HK-2 (cell line): ENCODE measurements around the gene GREB1L.
"Not testable (repeated sequence)": the region's sequence is repeated elsewhere in the genome, so short reads cannot be mapped to it uniquely, and the experiment has no call there.

Experiments
- DNase-seq: peaks from one replicate; pipeline ENCODE4 v3.0.0-alpha.2; 2018; ENCODE audit not compliant: unreplicated experiment

The GREB1L gene

GRCh38 chr18:21306368-21306767 is 64.3 kb downstream of the GREB1L start:
- DNase-seq: no peak

DNA sequence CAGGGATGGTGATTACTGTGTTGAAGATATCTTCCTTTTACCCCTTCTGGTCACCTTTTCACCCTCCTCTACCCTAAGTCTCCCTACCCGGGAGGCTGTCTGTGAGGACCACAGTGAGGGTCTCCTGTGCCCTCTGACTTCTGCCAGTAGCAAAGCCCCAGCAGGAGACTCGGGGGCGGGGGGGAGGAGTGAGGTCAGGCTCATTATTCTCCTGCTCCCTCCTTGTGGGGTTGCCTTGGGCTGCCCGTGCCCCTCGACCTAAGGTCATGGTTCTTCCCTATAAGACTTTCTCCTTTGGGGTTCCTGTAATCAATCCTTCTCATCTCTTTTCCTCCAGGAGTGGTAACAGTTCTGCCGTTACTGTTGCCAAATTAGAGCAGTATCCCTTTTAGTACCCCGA is 65.5 kb downstream of the GREB1L start:
- DNase-seq: no peak

GRCh38 chr18:21309248-21309647 is 67.2 kb downstream of the GREB1L start:
- DNase-seq: no peak

DNA sequence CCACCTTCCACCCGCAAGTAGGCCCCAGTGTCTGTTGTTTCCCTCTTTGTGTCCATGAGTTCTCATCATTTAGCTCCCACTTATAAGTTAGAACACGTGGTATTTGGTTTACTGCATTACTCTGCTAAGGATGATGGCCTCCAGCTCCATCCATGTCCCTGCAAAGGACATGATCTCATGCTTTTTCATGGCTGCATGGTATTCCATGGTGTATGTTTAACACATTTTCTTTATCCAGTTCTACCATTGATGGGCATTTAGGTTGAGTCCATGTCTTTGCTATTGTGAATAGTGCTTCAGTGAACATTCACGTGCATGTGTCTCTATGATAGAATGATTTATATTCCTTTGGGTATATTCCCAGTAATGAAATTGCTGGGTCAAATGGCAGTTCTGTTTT is 69.9 kb downstream of the GREB1L start:
- not testable (repeated sequence) for DNase-seq

DNA sequence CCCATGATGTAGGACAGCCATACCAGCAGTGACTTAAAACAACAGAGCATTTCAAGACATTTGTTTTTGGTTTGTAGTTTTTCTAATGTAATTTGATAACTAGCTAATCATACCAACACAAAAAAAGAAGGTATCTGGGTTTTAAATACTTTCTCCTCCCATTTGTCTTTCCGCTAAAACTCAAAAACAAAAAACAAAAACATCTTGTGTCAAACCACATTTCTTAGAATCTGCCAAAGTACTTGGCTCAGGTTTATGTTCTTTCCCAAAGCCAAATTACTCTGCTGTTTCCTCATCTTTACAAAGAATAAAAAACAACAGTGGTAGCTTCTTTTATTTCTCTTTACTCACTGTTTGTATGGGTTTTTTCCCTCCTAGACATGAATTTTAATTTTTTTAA is 71.5 kb downstream of the GREB1L start:
- DNase-seq: no peak

DNA sequence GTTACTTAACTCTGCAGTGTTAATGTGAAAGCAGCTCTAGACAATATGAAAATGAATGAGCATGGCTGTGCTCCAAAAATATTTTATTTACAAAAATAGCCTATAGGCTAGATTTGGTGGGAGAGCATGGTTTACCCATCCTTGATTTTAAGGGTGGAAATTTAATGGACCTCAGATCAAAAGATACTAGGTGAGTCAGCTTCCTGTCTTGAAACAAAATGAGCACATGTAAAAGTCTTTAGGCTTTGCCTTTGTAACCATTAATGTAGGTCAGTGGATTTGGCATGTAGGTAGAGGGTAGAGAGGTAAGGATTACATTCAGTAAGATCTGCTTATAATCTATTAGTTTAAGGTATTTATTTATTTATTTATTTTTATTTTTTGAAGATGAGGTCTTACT is 72.7 kb downstream of the GREB1L start:
- no peak for DNase-seq

- not testable (repeated sequence) for DNase-seq
These were observed 73.1 kb downstream of the GREB1L start for GRCh38 chr18:21315126-21315525.

GRCh38 chr18:21315741-21316197 is 73.7 kb downstream of the GREB1L start:
- DNase-seq: peak; percentile 2

- DNase-seq: no peak
These were observed 74.3 kb downstream of the GREB1L start for GRCh38 chr18:21316296-21316695.

DNA sequence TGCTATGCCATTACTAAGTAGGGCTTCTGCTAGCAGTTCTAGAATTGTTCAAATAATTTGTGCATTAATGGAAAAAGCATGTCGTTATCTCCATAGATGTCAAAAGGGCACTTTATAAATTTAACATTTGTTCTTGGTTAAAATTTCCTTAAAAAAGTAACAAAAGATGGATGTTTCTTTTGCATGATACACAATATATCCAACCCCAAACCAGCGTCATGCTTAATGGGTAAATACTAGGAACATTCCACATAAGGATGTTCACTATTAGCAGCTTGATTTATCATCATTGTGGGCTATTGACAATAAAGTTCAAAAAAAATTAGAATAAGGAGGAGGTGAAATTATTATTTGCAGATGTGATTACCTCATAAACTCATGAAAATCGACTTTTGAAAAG is 79.7 kb downstream of the GREB1L start:
- no peak for DNase-seq

GRCh38 chr18:21327101-21327500 is 85.1 kb downstream of the GREB1L start:
- DNase-seq: no peak

DNA sequence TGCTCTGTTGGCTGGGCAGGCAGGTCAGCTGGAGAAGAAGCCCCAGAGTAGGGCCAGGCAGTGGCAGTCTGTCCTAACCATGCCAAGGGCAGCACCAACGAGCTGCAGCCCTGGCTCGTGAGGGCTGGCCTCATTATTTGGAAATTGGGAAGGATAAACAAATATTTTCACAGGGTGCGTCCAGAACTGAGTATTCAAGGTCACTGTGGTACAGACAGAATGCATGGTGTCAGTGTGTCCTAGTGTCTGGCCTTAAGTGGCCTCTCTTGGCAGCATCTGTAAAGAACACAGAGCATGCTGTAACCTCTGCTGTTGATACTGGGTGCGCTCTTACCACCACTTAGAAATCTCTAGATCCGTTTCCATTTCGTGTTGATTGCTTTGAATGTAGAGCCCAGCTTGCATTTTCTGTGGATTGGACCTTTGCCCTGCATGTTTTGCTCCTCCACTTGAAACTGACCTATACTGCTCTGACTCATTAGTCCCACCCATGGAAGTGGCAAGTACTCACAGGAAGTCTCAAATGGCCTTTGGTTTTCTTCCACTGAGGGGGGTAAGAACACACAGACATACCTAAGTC is 88.2 kb downstream of the GREB1L start:
- peak; percentile 10 for DNase-seq

DNA sequence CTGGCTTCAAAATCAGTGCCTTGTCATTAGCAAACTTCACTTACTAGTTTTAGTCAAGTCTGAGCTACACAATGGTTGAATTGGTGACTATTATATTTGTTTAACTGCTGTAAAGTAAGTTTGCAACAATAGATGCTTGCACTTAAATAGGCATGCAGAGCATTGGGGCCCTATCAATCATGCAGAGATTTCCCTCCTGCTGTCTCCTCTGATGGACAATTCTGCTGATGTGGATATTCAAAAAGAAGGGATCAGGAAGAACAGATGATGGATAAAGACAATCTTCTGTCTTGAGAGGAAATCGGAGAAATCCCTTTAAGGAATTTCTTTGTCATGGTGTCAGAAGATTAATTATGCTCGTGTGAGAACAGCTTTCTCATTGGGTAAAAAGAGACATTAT is 89.0 kb downstream of the GREB1L start:
- DNase-seq: no peak

- no peak for DNase-seq
These were observed 94.0 kb downstream of the GREB1L start for GRCh38 chr18:21335927-21336488.

DNA sequence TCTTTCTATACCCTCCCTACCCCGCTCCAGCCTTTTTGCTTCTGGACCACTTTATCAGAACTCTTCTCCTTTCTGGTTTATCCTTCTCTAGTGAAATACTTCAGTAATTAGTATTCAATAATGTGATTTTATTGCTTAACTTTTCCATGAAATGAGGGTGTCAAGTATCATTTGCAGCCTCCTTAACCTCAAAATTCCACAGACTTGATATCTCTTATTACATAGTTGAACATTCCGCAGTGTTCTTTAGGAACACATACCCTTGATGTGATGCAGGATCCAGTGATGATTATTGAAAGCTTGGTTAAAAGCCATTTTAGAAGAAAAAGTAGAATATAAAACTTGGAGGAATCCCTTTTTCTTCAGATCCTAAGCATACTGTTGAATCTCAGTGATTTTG is 94.8 kb downstream of the GREB1L start:
- DNase-seq: no peak

DNA sequence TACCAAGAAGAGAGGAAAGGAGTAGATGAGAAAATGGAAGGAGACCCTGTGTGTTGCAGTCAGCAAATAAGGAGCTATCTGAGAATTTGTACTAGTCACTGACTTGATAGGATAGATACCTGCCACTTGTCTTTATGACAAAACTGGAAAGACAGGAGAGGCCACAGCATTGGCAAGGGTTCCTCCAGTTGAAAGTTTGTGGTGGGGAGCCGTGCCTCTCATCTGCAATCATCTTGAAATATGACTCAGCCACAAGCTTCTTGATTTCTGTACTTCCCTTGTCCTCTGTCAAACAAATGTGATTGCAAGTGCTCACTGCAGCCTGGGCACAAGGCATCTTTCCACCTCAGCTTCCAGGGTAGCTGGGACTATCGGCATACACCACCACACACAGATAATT is 99.1 kb downstream of the GREB1L start:
- DNase-seq: peak; percentile 3

DNA sequence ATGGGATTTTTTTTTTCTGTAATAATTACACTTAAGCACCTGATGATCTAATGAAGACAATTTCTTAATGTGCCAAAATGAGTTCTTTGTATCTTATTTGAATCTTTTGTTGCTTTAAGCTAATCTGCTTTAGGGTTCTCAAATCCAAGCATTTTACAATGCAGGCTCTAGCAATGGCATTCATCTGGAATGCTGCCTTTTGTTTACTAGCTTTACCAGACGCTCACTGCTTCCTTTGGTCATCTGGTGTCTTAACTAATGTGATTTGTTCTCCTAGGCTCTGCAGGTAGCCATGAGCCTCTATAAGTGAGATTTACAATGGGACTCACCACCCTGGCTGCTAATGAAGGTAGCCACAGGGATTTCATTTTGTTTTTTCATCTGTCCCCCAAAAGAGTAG is 100.3 kb downstream of the GREB1L start:
- no peak for DNase-seq

DNA sequence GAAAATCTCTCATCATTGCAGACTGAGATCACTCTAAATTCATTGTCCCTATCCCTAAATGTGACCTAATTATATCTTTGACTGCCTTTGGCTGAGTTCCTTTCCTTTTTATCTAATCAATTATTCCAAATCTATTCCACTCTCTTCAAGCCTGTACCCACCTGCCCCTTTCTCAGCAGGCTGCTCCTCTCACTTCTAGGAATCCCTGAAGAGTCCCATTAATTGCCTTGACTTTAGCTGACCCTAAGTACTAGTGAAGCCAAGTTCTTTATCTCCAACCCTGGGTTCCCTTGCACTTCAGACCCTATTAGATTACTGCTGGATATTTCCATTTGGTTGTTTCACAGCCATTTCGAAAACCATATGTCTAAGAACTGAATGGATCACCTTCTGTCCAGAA is 102.8 kb downstream of the GREB1L start:
- no peak for DNase-seq

- no peak for DNase-seq
These were observed 103.8 kb downstream of the GREB1L start for GRCh38 chr18:21345840-21346239.

- DNase-seq: no peak
These were observed 117.7 kb downstream of the GREB1L start for GRCh38 chr18:21359746-21360145.

DNA sequence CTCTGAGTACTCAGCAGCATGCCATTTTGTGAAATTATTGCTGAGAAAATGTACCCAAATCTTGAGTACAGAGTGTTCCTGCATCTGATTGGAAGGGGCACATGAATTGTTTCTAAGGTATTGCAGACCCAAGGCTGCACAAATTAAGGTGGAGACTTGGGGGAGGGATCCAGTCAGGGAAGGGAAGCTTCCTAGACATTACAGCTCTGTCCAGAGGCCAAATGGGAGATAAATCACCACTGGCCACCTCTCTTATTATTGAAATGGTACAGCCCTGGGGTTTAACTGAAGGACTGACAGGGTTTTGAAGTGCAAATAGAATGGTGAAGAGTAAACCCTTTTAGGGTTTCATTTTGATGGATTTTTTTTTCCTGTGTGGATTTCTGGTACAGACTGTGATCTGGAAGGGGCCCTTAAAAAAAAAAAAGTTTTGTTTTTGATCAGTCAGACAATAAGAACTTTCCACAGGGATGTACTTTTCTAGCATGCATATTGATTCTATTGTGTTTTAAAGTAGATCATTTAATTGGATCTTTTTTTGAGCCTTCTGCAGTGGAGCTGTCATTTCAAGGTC is 119.4 kb downstream of the GREB1L start:
- no peak for DNase-seq

GRCh38 chr18:21362831-21363230 is 120.8 kb downstream of the GREB1L start:
- no peak for DNase-seq

DNA sequence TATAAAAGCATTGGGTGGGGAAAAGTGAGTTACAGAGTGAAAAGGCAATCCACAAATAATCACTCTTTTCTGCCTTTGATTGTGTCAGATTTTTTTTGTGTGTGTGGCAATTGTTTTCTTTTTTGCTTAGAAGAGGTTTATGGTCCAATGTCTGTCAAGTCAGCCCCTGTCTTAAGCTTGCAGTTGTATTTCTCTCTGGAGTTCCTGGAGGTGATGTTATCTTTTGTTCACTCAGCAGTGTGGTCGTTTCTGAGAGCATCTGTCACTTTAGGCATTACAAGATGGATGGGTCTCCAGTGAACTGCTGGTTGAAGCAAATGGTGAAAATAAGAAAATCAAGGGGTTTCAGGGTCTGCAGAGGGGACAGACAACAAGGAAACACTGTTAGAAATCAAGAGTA is 121.3 kb downstream of the GREB1L start:
- DNase-seq: no peak

DNA sequence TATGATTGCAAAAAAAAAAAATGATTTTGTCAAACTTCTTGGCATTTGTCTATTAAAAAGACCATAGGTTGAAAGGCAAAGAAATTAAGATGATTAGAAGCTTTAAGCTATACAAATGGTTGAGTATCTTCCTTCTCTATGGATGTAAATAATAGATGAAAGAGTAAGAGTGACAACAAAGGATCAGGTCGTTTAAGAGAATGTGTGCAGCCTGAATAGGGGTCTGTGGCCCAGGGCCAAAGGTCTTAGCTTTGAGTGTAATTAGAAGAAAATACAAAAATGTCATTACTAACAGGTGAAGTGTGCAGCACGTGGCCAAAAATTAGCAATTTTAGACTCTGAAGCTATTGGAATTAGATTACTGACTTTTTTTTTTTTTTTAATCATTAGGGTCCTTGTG is 122.4 kb downstream of the GREB1L start:
- DNase-seq: no peak
